Stimulated activated CD8-positive, alpha-beta memory T cell treated with anti-CD3 and anti-CD28 coated beads, Interleukin-12 subunit alpha, Interleukin-12 subunit beta, amount 100 ng/mL, for 24 hours (primary cell): Measurements from ENCODE around the gene RAB11FIP3.

Source experiments
- DNase-seq: peaks from one replicate; pipeline ENCODE4 v3.0.0-alpha.2; 2020; ENCODE audit errors: extremely low read depth

The RAB11FIP3 gene

DNA sequence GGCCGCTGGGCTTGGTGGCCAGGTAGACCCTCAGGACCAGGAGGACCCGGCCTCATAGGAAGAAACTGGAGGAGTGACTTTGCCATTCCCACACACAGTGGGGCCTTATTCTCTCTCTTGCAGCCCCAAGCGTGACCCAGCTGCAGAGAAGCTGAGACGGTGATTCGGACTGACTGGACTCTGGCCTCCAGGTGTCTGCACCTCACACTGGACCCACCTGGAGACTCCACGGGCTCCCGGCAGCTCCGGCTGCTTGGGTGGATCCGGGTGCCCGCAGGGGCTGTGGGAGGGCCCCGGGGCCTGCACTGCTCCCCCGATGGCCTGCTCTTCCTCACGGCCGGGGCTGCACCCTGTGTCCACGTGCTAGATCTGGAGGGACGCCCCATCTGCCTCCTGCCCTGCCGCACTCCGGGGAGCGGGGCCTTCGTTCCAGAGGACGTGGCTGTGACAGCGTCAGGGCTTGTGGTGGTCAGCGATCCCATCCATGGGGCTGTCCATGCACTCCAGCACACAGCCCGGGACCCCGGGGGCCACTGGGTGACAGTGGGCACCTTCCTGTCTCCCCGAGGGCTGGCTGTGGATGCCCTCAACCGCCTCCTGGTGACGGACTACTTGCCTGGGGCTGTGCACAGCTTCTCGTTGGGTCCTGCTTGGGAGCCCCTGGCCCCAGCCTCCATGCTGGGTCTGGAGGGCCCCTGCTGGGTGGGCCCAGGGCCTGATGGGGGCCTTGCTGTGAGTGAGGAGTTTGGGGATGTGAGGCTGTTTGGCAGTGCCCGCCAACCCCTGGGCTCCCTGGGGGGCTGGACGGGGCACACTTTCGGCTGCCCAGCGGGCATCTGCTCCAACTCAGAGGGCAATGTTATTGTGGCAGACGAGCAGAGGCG, 142.2 kb downstream of the RAB11FIP3 start:
- no peak for DNase-seq

DNA sequence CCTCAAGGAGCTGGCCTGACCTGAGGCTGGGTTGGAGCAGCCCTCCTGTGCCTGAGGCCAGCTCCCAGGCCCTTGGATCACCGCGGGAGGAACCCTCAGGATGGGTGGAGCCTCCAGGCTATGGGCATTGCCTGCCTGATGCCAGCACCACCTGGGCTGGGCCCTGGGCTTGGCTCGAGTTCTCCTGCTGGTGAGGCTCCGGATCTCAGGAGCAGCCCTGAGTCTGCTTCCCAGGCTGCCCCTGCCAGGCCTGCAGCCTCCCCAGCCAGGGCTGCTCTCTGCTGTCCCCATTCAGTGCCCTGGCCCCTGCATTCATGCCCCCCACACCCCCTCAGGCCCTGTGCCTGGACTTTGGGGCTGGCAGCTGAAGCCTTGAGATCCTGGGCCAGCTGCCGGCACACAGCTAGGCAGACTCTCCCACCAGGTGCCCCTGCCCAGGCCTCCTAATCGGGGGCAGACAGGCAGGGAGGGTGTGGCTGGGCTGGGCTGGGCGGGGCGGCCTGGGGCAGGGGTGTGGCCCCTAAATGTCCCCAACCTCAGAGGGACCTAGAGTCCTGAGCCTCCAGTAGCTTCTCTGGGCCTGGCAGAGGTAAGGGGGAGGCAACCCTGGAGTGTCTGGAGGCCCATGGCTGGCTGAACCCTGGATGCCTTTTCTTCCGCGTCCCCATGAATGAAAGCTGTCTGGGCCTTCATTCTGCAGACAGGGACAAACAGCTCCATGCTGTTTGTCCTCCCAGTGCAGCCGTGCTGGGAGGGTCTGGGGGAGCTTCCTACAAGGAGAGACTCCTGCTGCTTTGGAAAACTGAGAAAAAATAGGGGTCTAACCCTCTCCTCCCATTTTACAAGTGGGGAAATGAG, 143.2 kb downstream of the RAB11FIP3 start:
- no peak for DNase-seq

DNA sequence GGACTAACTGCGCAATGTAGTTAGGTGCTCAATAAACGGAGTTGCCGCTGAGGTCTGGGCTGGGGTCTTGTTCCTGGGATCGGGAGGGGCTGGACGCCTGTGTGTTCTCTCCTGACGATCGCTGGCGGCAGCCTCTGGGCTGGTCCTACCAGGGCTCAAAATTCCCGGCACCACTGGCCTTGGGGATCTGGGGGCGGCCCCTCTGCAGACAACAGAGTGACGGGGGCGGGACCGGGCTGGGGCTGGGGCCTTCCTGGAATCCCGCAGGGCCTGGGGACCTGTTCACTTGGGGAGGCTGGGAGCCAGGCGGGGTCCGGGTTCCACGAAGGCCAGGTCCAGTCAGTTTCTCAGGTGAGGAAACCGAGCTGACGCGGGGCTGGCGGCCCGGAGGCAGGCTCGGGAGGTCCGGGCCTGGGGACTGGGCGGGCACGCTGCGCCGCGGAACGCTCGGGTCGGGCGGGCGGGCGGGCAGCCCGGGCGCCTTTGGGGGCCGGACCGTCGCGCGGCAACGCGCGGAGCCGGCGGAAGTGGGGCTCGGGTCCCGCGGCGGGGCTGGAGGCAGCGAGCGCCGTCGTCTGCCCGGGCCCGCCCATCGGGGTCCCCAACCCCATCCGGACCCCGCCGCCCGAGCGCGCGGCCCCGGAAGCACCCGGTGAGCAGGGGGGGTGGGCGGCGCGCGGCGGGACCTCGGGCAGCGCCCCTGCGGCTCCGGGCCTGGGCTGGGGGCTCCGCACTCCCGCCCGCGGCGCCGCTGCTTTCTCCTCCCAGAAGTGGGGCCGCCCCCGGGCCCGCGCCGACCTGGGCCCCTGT, 144.2 kb downstream of the RAB11FIP3 start, which contains the start of gene PIGQ:
Gene PIGQ, plus strand, starts transcription at position 524 of the 810 bp plus-strand sequence. CDS start 4,107 bp downstream, outside the sequence.
- peak; percentile 37 for DNase-seq
